ENCODE data around the gene C16orf46.

Gene C16orf46

GRCh38 chr16:81073560-81074330, 3.3 kb downstream of the C16orf46 start:
- DNase-seq (ENCODE audit: low spot score): no peak

GRCh38 chr16:81071805-81072204, 5.2 kb downstream of the C16orf46 start:
- no peak for DNase-seq (ENCODE audit: low spot score)

- no peak for DNase-seq (ENCODE audit: low spot score)
Measured at GRCh38 chr16:81070979-81071378, 6.1 kb downstream of the C16orf46 start.

- DNase-seq (ENCODE audit: low spot score): no peak
Measured at GRCh38 chr16:81069063-81069462, 8.0 kb downstream of the C16orf46 start.

- no peak for DNase-seq (ENCODE audit: low spot score)
Measured at GRCh38 chr16:81067166-81067565, 9.9 kb downstream of the C16orf46 start.

GRCh38 chr16:81066681-81067080, 10.4 kb downstream of the C16orf46 start:
- DNase-seq (ENCODE audit: low spot score): no peak

GRCh38 chr16:81061871-81062608, 15.0 kb downstream of the C16orf46 start:
- no peak for DNase-seq (ENCODE audit: low spot score)

GRCh38 chr16:81061307-81061640, 15.8 kb downstream of the C16orf46 start:
- DNase-seq (ENCODE audit: low spot score): no peak

- no peak for DNase-seq (ENCODE audit: low spot score)
Measured at GRCh38 chr16:81060576-81061306, 16.3 kb downstream of the C16orf46 start.

- DNase-seq (ENCODE audit: low spot score): no peak
Measured at GRCh38 chr16:81053761-81054160, 23.3 kb downstream of the C16orf46 start.

- no peak for DNase-seq (ENCODE audit: low spot score)
Measured at GRCh38 chr16:81042821-81043220, 34.2 kb downstream of the C16orf46 start.

- DNase-seq (ENCODE audit: low spot score): no peak
Measured at GRCh38 chr16:81041696-81042095, 35.3 kb downstream of the C16orf46 start.

- DNase-seq (ENCODE audit: low spot score): no peak
Measured at GRCh38 chr16:81040842-81041241, 36.2 kb downstream of the C16orf46 start.

- no peak for DNase-seq (ENCODE audit: low spot score)
Measured at GRCh38 chr16:81040131-81040530, 36.9 kb downstream of the C16orf46 start.

GRCh38 chr16:81036751-81037350, 40.2 kb downstream of the C16orf46 start:
- DNase-seq (ENCODE audit: low spot score): peak; percentile 18

GRCh38 chr16:81035975-81036750, 40.9 kb downstream of the C16orf46 start:
- peak; percentile 67 for DNase-seq (ENCODE audit: low spot score)

GRCh38 chr16:81035398-81035974, 41.6 kb downstream of the C16orf46 start, which contains the start of gene ATMIN:
TSS of gene ATMIN (plus strand) at chr16:81035842. CDS start at chr16:81035871, 29 bp downstream.
- peak; percentile 98 for DNase-seq (ENCODE audit: low spot score)

GRCh38 chr16:81029930-81030604, 47.0 kb downstream of the C16orf46 start:
- no peak for DNase-seq (ENCODE audit: low spot score)

GRCh38 chr16:81026429-81026828, 50.6 kb downstream of the C16orf46 start:
- no peak for DNase-seq (ENCODE audit: low spot score)

- no peak for DNase-seq (ENCODE audit: low spot score)
Measured at GRCh38 chr16:81018496-81018895, 58.5 kb downstream of the C16orf46 start.

- DNase-seq (ENCODE audit: low spot score): no peak
Measured at GRCh38 chr16:81014672-81015071, 62.4 kb downstream of the C16orf46 start.
